ENCODE measurements around the gene ESRRG. TPM values are rescaled to one million over a fixed set of nuclear protein-coding genes. Genes with fewer than 3 reads are reported as not detected.

ESRRG gene
- total and polyA plus RNA-seq, 4 donors, result 0.19 to 4.5 (median 1.3) TPM

DNA sequence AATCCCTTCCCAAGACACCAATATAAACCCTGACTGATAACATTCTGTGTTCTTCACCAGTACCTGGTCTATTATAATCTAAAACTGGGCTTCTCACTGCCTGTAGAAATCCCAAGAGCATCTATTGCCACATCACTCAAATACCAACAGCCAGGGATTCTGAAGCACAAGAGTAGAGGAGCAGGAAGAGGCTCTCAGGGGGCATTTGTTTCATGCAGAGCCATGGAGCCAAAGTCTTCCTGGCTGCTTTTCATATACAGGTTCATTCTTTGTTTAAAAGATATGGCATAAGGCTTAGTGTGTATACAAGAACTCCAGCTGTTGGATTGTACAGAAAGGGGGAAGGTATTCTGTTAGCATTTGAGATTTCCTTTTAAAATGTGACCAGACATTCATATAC lies 261.8 kb downstream of the ESRRG start:
- TF ChIP-seq, protein P1, sequence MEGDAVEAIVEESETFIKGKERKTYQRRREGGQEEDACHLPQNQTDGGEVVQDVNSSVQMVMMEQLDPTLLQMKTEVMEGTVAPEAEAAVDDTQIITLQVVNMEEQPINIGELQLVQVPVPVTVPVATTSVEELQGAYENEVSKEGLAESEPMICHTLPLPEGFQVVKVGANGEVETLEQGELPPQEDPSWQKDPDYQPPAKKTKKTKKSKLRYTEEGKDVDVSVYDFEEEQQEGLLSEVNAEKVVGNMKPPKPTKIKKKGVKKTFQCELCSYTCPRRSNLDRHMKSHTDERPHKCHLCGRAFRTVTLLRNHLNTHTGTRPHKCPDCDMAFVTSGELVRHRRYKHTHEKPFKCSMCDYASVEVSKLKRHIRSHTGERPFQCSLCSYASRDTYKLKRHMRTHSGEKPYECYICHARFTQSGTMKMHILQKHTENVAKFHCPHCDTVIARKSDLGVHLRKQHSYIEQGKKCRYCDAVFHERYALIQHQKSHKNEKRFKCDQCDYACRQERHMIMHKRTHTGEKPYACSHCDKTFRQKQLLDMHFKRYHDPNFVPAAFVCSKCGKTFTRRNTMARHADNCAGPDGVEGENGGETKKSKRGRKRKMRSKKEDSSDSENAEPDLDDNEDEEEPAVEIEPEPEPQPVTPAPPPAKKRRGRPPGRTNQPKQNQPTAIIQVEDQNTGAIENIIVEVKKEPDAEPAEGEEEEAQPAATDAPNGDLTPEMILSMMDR (IDR thresholded peaks at IDR 0.05; ENCODE audit: control extremely low read depth, extremely low read depth), result no peak
- DNase-seq (no peak), ATAC-seq (ENCODE audit: insufficient read depth, low FRiP score) (no peak)
- no peak overlapping the region for H3K4me3 ChIP-seq
- H3K9me3 ChIP-seq (ENCODE audit: control insufficient read depth in 4 of 4, insufficient read depth in 3 of 4, low read length in 3 of 4), result no peaks in the 10 kb centered on the region
- no peak overlapping the region for H3K9ac ChIP-seq (ENCODE audit: insufficient read depth in 1 of 2, low read length in 2 of 2)
- H3K36me3 ChIP-seq (ENCODE audit: control insufficient read depth in 4 of 4, insufficient read depth in 4 of 4, low read length in 4 of 4), result no peaks in the 10 kb centered on the region
- H3K27ac ChIP-seq (ENCODE audit: low read depth in 1 of 2, low read length in 1 of 2), result no peak overlapping the region
- no peaks in the 10 kb centered on the region for H3K4me1 ChIP-seq (ENCODE audit: control insufficient read depth in 5 of 5, insufficient read depth in 5 of 5, low read length in 5 of 5)
- H3K27me3 ChIP-seq (ENCODE audit: control insufficient read depth in 3 of 3, insufficient read depth in 3 of 3, low read length in 2 of 3), result no peaks in the 10 kb centered on the region

DNA sequence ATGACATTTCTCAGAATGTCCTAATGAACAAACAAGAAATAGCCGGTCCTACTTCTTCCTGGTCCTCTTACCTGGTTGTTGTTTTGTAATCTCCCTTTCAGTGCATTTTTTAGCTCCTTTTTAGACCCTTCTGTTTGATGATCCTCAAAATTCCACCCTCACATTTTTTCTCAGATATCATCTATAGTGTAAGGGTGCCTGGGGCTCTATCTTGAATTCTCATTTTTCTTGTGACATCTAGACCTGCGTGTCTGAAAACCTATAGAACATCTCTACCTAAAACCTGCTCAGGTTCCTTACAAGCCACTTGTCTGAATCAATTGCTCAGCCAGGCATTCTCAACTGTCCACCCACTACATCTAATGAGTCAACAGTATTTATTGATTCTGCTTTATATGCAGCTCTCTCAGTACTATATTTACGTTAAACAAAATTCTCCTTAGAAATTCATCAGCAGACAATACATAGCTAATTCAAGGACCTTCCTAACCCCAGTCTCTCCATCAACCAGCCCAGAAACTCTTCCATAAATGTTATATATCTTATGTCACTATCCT lies 263.5 kb downstream of the ESRRG start:
- H3K27me3 ChIP-seq (ENCODE audit: control insufficient read depth in 3 of 3, insufficient read depth in 3 of 3, low read length in 2 of 3), result no peaks in the 10 kb centered on the region
- 81 to 89% methylated on average over 3 of the region's 3 CpGs for WGBS, 2 donors
- no peak for DNase-seq
- no peak overlapping the region for H3K9ac ChIP-seq (ENCODE audit: insufficient read depth in 1 of 2, low read length in 2 of 2)
- H3K27ac ChIP-seq (ENCODE audit: low read depth in 1 of 2, low read length in 1 of 2), result no peak overlapping the region
- no peaks in the 10 kb centered on the region for H3K9me3 ChIP-seq (ENCODE audit: control insufficient read depth in 4 of 4, insufficient read depth in 3 of 4, low read length in 3 of 4)
- H3K4me3 ChIP-seq, result no peak overlapping the region
- no peak for ATAC-seq (ENCODE audit: insufficient read depth, low FRiP score)
- no peaks in the 10 kb centered on the region for H3K36me3 ChIP-seq (ENCODE audit: control insufficient read depth in 4 of 4, insufficient read depth in 4 of 4, low read length in 4 of 4)
- no peaks in the 10 kb centered on the region for H3K4me1 ChIP-seq (ENCODE audit: control insufficient read depth in 5 of 5, insufficient read depth in 5 of 5, low read length in 5 of 5)
- TF ChIP-seq, protein P1 (IDR thresholded peaks at IDR 0.05; ENCODE audit: control extremely low read depth, extremely low read depth), result no peak

DNA sequence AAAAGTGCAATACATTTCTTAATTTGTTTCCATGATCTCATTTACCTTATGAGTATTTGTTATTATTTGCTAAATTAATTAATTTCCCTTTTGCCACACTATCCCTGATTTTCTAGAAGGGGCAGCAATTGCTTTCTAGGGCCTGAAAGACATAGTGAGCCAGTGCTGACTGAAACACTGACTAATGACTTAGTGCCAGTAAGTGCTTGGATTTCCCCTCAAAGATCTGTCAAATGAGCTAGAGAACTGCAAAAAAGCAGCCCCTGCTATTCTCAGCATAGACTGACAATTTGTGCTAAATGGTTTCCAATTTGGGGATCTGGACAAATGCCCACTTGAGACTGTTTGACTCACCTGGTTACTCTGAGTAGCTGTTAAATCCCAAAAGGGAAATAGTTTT lies 264.4 kb downstream of the ESRRG start:
- Histone ChIP-seq H3K36me3 (ENCODE audit: control insufficient read depth in 4 of 4, insufficient read depth in 4 of 4, low read length in 4 of 4) (no peaks in the 10 kb centered on the region), H3K27ac (ENCODE audit: low read depth in 1 of 2, low read length in 1 of 2) (no peak overlapping the region), H3K4me1 (ENCODE audit: control insufficient read depth in 5 of 5, insufficient read depth in 5 of 5, low read length in 5 of 5) (no peaks in the 10 kb centered on the region), H3K9me3 (ENCODE audit: control insufficient read depth in 4 of 4, insufficient read depth in 3 of 4, low read length in 3 of 4) (no peaks in the 10 kb centered on the region), H3K9ac (ENCODE audit: insufficient read depth in 1 of 2, low read length in 2 of 2) (no peak overlapping the region), H3K4me3 (no peak overlapping the region), H3K27me3 (ENCODE audit: control insufficient read depth in 3 of 3, insufficient read depth in 3 of 3, low read length in 2 of 3) (no peaks in the 10 kb centered on the region)
- DNase-seq (no peak), ATAC-seq (ENCODE audit: insufficient read depth, low FRiP score) (no peak)
- TF ChIP-seq, protein P1 (IDR thresholded peaks at IDR 0.05; ENCODE audit: control extremely low read depth, extremely low read depth), result no peak

DNA sequence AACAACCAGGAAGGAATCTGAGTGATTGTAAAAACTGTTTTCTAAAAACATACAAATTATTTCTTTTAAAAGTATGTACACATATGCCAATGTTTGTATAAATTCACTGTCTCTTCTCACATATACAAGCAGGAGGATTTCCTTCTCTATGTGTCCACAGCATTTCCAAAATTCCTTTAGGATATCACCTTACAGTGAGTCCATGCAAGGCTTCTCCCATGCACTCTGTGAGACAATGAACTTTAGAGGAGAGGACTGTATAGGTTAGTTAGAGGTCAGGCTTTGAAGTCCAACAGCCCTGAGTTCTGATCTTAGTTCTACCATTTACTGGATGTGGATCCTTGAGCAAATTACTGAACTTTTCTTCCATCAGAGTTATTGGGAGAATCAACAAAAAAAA lies 265.9 kb downstream of the ESRRG start:
- ATAC-seq (ENCODE audit: insufficient read depth, low FRiP score), result no peak

More for the DNA sequence above, 265.9 kb downstream of the ESRRG start:
- no peak for DNase-seq
- no peaks in the 10 kb centered on the region for H3K4me1 ChIP-seq (ENCODE audit: control insufficient read depth in 5 of 5, insufficient read depth in 5 of 5, low read length in 5 of 5)
- no peak overlapping the region for H3K9ac ChIP-seq (ENCODE audit: insufficient read depth in 1 of 2, low read length in 2 of 2)
- H3K36me3 ChIP-seq (ENCODE audit: control insufficient read depth in 4 of 4, insufficient read depth in 4 of 4, low read length in 4 of 4), result no peaks in the 10 kb centered on the region
- no peak overlapping the region for H3K4me3 ChIP-seq
- H3K9me3 ChIP-seq (ENCODE audit: control insufficient read depth in 4 of 4, insufficient read depth in 3 of 4, low read length in 3 of 4), result no peaks in the 10 kb centered on the region
- no peak overlapping the region for H3K27ac ChIP-seq (ENCODE audit: low read depth in 1 of 2, low read length in 1 of 2)
- TF ChIP-seq, protein P1 (IDR thresholded peaks at IDR 0.05; ENCODE audit: control extremely low read depth, extremely low read depth), result no peak
- no peaks in the 10 kb centered on the region for H3K27me3 ChIP-seq (ENCODE audit: control insufficient read depth in 3 of 3, insufficient read depth in 3 of 3, low read length in 2 of 3)

Data from lung (tissue), 12 donors.